AML-193 (cell line): ENCODE results near the gene TM2D3.
A peak's percentile ranks its signal among the peaks of the same experiment; 100 is the strongest.

Experiments used
- DNase-seq, 2 experiments: peaks; one replicate each; lab custom pipeline; 2025; lab: John Stamatoyannopoulos, UW

Gene TM2D3

GRCh38 chr15:101652098-101652785, at the start of gene TM2D3:
TSS of gene TM2D3 (minus strand) at chr15:101652381. CDS start at chr15:101652361, 20 bp downstream.
- peak; percentile 88 for DNase-seq

GRCh38 chr15:101698314-101698713, 46.1 kb upstream of the TM2D3 start:
- no peak for DNase-seq

GRCh38 chr15:101697488-101697887, 45.3 kb upstream of the TM2D3 start:
- no peak for DNase-seq

- DNase-seq, result no peak
Measured at GRCh38 chr15:101696829-101697228, 44.6 kb upstream of the TM2D3 start.

GRCh38 chr15:101694261-101694660, 42.1 kb upstream of the TM2D3 start:
- no peak for DNase-seq

GRCh38 chr15:101692801-101693598, 40.8 kb upstream of the TM2D3 start:
- DNase-seq, result no peak

- no peak for DNase-seq
Measured at GRCh38 chr15:101689901-101690300, 37.7 kb upstream of the TM2D3 start.

GRCh38 chr15:101686718-101687117, 34.5 kb upstream of the TM2D3 start:
- DNase-seq, result no peak

GRCh38 chr15:101684877-101685276, 32.7 kb upstream of the TM2D3 start:
- DNase-seq, result no peak

- DNase-seq, result no peak
Measured at GRCh38 chr15:101684384-101684783, 32.2 kb upstream of the TM2D3 start.

- no peak for DNase-seq
Measured at GRCh38 chr15:101679806-101680205, 27.6 kb upstream of the TM2D3 start.

GRCh38 chr15:101676921-101677329, 24.7 kb upstream of the TM2D3 start:
- no peak for DNase-seq

GRCh38 chr15:101675796-101676582, 23.8 kb upstream of the TM2D3 start:
- DNase-seq, result no peak

- no peak for DNase-seq
Measured at GRCh38 chr15:101675015-101675414, 22.8 kb upstream of the TM2D3 start.

GRCh38 chr15:101672298-101672697, 20.1 kb upstream of the TM2D3 start:
- DNase-seq, result no peak

- no peak for DNase-seq
Measured at GRCh38 chr15:101669744-101670143, 17.6 kb upstream of the TM2D3 start.

GRCh38 chr15:101667881-101668280, 15.7 kb upstream of the TM2D3 start:
- no peak for DNase-seq

- DNase-seq, result peak in 1 of 2 experiments; percentile 16
Measured at GRCh38 chr15:101664303-101664913, 12.2 kb upstream of the TM2D3 start.

- no peak for DNase-seq
Measured at GRCh38 chr15:101662203-101662602, 10.0 kb upstream of the TM2D3 start.

GRCh38 chr15:101660005-101660404, 7.8 kb upstream of the TM2D3 start:
- no peak for DNase-seq

GRCh38 chr15:101657968-101658784, 6.0 kb upstream of the TM2D3 start:
- DNase-seq, result no peak
